C1 segment of cervical spinal cord (tissue), 14 donors: Measurements from ENCODE around the gene VWA2.
A peak's percentile ranks its signal among the peaks of the same experiment; 100 is the strongest.
"Not testable (repeated sequence)": the region's sequence is repeated elsewhere in the genome, so short reads cannot be mapped to it uniquely, and the experiment has no call there.

Source experiments
- DNase-seq, 14 donors: peaks; one replicate each; lab custom pipeline; 2025; lab: John Stamatoyannopoulos, UW

The VWA2 gene

DNA sequence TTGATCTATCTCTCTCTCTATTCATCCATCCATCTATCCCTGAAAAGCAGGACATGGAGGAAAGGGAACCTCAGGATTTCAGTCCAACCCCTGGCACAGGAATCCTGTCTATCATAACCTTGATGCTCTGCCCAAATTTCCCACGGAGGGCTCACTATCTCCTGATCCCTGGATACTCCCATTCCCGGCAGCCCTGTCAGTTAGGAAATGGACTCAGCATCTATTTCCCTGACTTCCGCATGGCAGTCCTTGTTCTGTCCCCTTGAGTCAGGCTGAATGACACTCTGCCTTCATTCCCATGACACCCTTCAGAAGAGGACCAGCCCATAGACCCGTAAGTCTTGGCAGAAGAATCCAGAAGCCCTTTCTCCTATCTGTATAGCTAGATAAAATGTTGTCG, 77.7 kb downstream of the VWA2 start:
- no peak for DNase-seq

- no peak for DNase-seq
These were observed 80.6 kb downstream of the VWA2 start for GRCh38 chr10:114319406-114320248.

GRCh38 chr10:114320249-114321116, 81.4 kb downstream of the VWA2 start:
- no peak for DNase-seq

- DNase-seq, result no peak
These were observed 83.3 kb downstream of the VWA2 start for GRCh38 chr10:114322344-114322743.

DNA sequence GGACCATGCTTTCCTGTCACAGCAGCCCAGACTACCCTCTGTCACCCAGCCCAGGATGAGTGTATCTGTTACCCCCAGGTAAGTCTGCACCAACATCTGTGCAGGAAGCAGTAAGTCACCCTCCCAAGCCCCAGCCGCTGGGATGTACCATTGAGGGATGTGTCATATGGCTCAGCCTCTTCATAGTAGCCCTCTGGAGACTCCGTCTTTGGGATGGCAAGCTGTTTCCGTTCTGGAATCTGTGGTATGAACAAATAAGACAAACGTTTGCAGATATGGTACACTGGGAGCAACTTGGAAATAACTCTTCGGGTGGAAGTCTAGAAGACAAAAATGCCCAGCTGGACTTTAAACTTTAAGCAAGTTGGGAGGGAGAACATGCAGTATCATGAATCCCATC, 84.0 kb downstream of the VWA2 start:
- no peak for DNase-seq

- DNase-seq, result no peak
These were observed 87.7 kb downstream of the VWA2 start for GRCh38 chr10:114326795-114327194.

DNA sequence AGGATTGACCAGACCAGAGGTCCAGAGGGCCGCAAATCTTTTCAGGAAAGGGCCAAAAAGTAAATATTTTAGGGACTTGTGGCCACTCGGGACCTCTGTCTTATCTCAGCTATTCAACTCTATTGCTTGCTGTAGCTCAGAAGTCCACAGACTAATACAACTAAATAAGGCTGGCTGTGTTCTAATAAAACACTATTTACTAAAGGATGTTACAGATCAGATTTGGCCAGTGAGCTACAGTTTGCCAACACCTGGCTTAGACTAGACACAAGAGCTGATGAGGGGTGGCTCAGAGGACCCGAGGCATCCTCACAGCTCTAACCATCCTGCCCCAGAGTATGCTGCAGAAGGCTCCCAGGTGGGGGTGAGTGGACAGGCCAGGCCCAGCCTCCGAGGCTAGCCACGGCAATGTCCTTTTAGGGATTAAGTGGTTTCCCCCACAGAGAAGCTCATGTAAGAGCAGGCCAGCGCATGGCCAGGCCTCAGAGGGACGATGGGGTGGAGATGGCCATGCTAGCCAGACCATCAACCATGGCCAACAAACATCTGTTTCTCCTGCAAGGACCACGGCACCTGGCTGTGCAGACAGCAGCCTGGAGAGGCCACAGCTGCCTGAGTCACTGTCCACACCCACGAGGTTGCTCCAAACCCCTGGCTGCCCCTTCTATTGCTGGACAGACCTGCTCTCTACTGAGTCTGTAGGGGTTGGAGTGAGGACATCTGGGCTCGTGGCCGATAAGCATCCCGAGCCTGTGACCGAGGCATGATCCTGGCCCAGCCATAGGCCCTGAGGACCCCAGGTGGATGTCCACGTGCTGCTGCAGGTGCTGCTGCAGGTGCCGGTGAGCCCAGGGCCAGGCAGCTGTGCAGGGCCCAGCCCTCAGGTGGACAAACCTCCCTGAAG, 88.7 kb downstream of the VWA2 start:
- DNase-seq, result no peak

- no peak for DNase-seq
These were observed 89.4 kb downstream of the VWA2 start for GRCh38 chr10:114328441-114328812.

DNA sequence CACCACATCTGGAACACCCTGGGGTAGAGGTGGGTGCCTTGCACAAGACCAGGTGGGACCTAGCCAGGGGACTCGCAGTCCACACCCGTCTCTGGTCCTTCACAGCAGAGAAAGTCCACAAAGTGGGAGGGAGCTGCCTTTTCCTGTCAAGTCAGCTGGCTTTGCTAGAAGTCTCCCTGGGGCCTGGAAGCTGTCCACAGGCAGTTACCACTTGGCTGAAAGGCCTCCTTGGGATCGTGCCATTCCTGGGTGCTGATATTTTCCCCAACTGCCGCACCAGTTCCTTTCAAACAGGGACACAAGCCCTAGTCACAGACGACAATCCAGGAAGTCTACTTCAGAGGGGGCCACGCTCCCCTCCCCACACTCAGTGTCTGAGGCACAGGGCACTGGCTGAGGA, 89.8 kb downstream of the VWA2 start:
- DNase-seq, result peak in 10 of 14 donors; percentile 7 to 66 (median 42)

- DNase-seq, result no peak
These were observed 90.7 kb downstream of the VWA2 start for GRCh38 chr10:114329634-114330365.

GRCh38 chr10:114332301-114333192, 93.5 kb downstream of the VWA2 start:
- no peak for DNase-seq

- DNase-seq, result not testable (repeated sequence)
These were observed 94.4 kb downstream of the VWA2 start for GRCh38 chr10:114333441-114333840.

GRCh38 chr10:114334301-114334700, 95.2 kb downstream of the VWA2 start:
- no peak for DNase-seq

GRCh38 chr10:114335614-114336013, 96.6 kb downstream of the VWA2 start:
- DNase-seq, result no peak

- DNase-seq, result no peak
These were observed 97.9 kb downstream of the VWA2 start for GRCh38 chr10:114336823-114337509.

DNA sequence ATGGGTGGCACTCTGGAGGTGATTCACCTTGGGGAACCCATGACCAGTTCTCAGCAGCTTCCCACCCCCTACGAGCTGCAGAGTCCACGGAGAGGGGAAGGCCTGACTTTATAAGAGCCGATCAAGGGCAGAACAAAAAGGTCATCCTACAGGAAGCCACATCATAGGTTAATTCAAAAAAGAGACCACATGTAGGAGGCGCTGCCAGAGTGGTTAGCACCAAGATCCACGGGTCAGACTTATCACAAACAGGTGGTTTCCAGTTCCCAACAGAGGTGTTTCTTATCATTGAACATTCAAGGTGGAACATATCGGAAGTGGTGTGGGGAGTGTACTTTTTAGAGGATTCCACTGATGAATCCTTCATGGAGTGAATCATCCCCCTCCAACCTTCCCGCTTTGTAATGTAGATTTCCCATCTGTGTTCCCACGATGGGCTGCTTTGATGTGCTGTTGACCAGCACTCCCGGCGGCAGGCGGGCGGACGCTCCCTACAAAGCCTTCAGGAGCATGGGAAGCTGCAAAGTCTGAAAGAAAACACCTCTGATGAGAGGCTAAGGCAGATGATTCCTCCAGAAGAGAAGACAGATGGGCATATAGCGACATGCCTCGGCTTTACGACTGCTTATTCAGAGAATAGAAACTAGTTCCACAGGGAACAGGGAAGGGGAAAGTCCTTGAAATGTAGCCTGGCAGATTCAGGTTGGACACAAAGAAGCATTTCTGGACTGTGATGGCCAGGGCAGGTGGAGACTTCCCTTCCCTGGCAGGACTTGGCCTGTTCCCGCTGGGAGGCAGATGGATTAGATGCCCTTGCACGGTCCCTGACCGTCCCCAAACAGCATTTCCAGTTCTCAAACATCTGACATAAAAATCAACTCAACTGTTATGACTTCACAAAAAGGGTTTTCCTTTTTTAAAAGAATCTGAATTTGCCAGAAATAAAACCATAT, 98.7 kb downstream of the VWA2 start:
- DNase-seq, result peak in 2 of 14 donors; percentile 40 to 94

DNA sequence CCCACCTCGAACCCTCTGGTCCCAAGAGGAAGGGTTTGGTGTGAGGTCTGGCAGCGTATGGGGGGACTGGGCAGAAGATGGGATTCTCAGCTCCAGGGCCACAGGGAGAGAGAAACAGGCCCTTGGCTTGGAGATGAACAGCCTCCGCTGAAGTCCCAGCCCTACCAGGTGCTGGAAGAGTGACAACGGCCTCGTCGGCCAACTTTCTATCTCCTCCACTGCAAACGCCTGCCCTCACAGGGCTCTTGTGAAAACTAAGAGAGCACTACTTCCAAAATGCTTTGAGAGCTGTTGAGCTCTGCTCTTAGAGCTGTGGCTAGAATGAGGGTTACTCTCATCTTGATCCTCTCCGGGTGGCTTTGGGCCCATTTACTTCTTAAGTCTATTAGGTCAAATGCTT, 101.8 kb downstream of the VWA2 start:
- DNase-seq, result no peak
